ENCODE results near the gene CCDC7.
"Not testable (repeated sequence)": the region's sequence is repeated elsewhere in the genome, so short reads cannot be mapped to it uniquely, and the experiment has no call there.

Gene CCDC7

GRCh38 chr10:32445740-32446535 lies at the start of gene CCDC7:
TSS of gene CCDC7 (plus strand) at chr10:32446140. CDS start at chr10:32451643, 5,503 bp downstream.
- TF ChIP-seq ZFX (IDR thresholded peaks at IDR 0.05) (peak; percentile 60), CTCF (conservative IDR thresholded peaks at IDR 0.05) (peak; percentile 78)
- H3K27ac ChIP-seq: peak within 1 kb of the TSS; percentile 95

GRCh38 chr10:32397163-32397562 lies 48.8 kb upstream of the CCDC7 start:
- H3K27ac ChIP-seq: not testable (repeated sequence)

GRCh38 chr10:32399720-32400119 lies 46.2 kb upstream of the CCDC7 start:
- H3K27ac ChIP-seq: not testable (repeated sequence)

GRCh38 chr10:32400961-32401360 lies 45.0 kb upstream of the CCDC7 start:
- no peak overlapping the region for H3K27ac ChIP-seq
- TF ChIP-seq ZFX (IDR thresholded peaks at IDR 0.05) (no peak), CTCF (conservative IDR thresholded peaks at IDR 0.05) (no peak)

- H3K27ac ChIP-seq: no peak overlapping the region
- no peak for TF ChIP-seq CTCF (conservative IDR thresholded peaks at IDR 0.05)
- TF ChIP-seq ZFX (IDR thresholded peaks at IDR 0.05): no peak
Measured at GRCh38 chr10:32402499-32402898, 43.4 kb upstream of the CCDC7 start.

- no peak for TF ChIP-seq ZFX (IDR thresholded peaks at IDR 0.05)
- no peak overlapping the region for H3K27ac ChIP-seq
Measured at GRCh38 chr10:32403091-32403490, 42.8 kb upstream of the CCDC7 start.

- no peak for TF ChIP-seq ZFX (IDR thresholded peaks at IDR 0.05)
- TF ChIP-seq CTCF (conservative IDR thresholded peaks at IDR 0.05): no peak
Measured at GRCh38 chr10:32408690-32409089, 37.2 kb upstream of the CCDC7 start.

GRCh38 chr10:32409741-32410140 lies 36.2 kb upstream of the CCDC7 start:
- H3K27ac ChIP-seq: no peak overlapping the region
- TF ChIP-seq ZFX (IDR thresholded peaks at IDR 0.05) (no peak), CTCF (conservative IDR thresholded peaks at IDR 0.05) (no peak)

More at GRCh38 chr10:32408690-32409089, 37.2 kb upstream of the CCDC7 start:
- H3K27ac ChIP-seq: no peak overlapping the region

- TF ChIP-seq CTCF (conservative IDR thresholded peaks at IDR 0.05): no peak
- no peak for TF ChIP-seq ZFX (IDR thresholded peaks at IDR 0.05)
- H3K27ac ChIP-seq: no peak overlapping the region
Measured at GRCh38 chr10:32410569-32410968, 35.4 kb upstream of the CCDC7 start.

Data from C4-2B (cell line).